Gastroesophageal sphincter (tissue), 4 donors: ENCODE measurements around the gene HLX. TPM values are rescaled to one million over a fixed set of nuclear protein-coding genes. Genes with fewer than 3 reads are reported as not detected.
A peak's percentile ranks its signal among the peaks of the same experiment; 100 is the strongest.

ENCODE experiments used
- ATAC-seq: fragments of 150-250 bp; one replicate; pipeline ENCODE4 v1.9.1; 2016; ENCODE audit warnings: mild to moderate bottlenecking, moderate library complexity
- H3K27ac ChIP-seq, 4 donors: fragments of 200-600 bp; sonication (generic) in 3 of 4; 1 replicate in 3 of 4; 2 replicates in 1 of 4; pipeline ENCODE4 v1.5.1; 2016 to 2019
- H3K27me3 ChIP-seq: fragments of 200-600 bp; sonication (generic); one replicate; pipeline ENCODE4 v1.5.1; 2019
- H3K36me3 ChIP-seq, 2 donors: fragments of 200-600 bp; sonication (generic); one replicate each; pipeline ENCODE4 v1.5.1; 2019; ENCODE audit warnings: control low read depth in 1 of 2
- H3K4me1 ChIP-seq, 3 donors: fragments of 200-600 bp; sonication (generic); 1 replicate in 2 of 3; 2 replicates in 1 of 3; pipeline ENCODE4 v1.5.1; 2016 to 2019; ENCODE audit warnings: control low read depth in 2 of 3
- H3K4me3 ChIP-seq, 2 donors: fragments of 200-600 bp; sonication (generic); one replicate each; pipeline ENCODE4 v1.5.1; 2019; ENCODE audit warnings: mild to moderate bottlenecking in 1 of 2, moderate library complexity in 1 of 2
- H3K9me3 ChIP-seq, 3 donors: fragments of 200-600 bp; sonication (generic); one replicate each; pipeline ENCODE4 v1.5.1; 2017 to 2019; ENCODE audit warnings: control low read depth in 2 of 3
- CTCF ChIP-seq, 4 experiments: fragments of 200-600 bp in 2 of 4; fragments of 450-650 bp in 2 of 4; sonication (generic) in 1 of 4; IDR thresholded peaks; one replicate each; pipeline ENCODE4 v1.5.1; 2017 to 2019; ENCODE audit warnings: antibody characterized with exemption in 4 of 4, mild to moderate bottlenecking in 2 of 4, moderate library complexity in 2 of 4
- EP300 ChIP-seq: sonication (generic); formaldehyde crosslinking; IDR thresholded peaks from one replicate; pipeline ENCODE4 v1.6.1; 2017; ENCODE audit warnings: antibody characterized with exemption, mild to moderate bottlenecking
- POLR2A ChIP-seq, 2 donors: fragments of 450-650 bp; IDR thresholded peaks; one replicate each; pipeline ENCODE4 v1.6.1; 2017; ENCODE audit warnings: antibody characterized with exemption in 2 of 2, mild to moderate bottlenecking in 2 of 2, moderate library complexity in 1 of 2
- POLR2AphosphoS5 ChIP-seq: sonication (generic); formaldehyde crosslinking; IDR thresholded peaks from one replicate; pipeline ENCODE4 v1.6.1; 2017; ENCODE audit warnings: antibody characterized with exemption
- WGBS, 2 donors: methylation state at CpG; one replicate each; pipeline ENCODE4 v1.1.5; 2018; ENCODE audit warnings: low coverage in 1 of 2; 5-methylcytosine and 5-hydroxymethylcytosine counted together
- total RNA-seq, 4 donors: library from RNA; depleted of rRNA; stranded (reverse); fragments of >200 nt; gene quantifications; one replicate each; pipeline ENCODE4 v1.1.0, GENCODE V29; 2016

Gene HLX
- total RNA-seq, 4 donors from 2014 or later: 7.1 to 18.1 (median 13.5) TPM

- Histone ChIP-seq H3K27me3 (peaks cover 77% of the 10 kb centered on the region), H3K9me3 (no peaks in the 10 kb centered on the region), H3K27ac (no peak overlapping the region), H3K36me3 (peaks cover 0 to 49% of the 10 kb centered on the region in 2 donors), H3K4me1 (peaks cover 0 to 35% (median 18%) of the 10 kb centered on the region in 3 donors), H3K4me3 (no peak overlapping the region)
- TF ChIP-seq POLR2A (IDR thresholded peaks at IDR 0.05): no peak
- no peak for TF ChIP-seq CTCF (IDR thresholded peaks at IDR 0.05)
- TF ChIP-seq POLR2AphosphoS5: no peak
- no peak for TF ChIP-seq EP300
- 88% methylated on average over 2 of the region's 3 CpGs; no CpG with 5 or more reads in 1 of the 2 donors for WGBS, 2 donors
- ATAC-seq: no peak
Observed at GRCh38 chr1:220885971-220886370, 6.7 kb downstream of the HLX start.

GRCh38 chr1:220886470-220887201, 7.4 kb downstream of the HLX start:
- H3K4me3 ChIP-seq: no peak overlapping the region
- peaks cover 81% of the 10 kb centered on the region for H3K27me3 ChIP-seq
- no peaks in the 10 kb centered on the region for H3K9me3 ChIP-seq
- 90 to 95% methylated on average over 6 to 13 of the region's 26 CpGs for WGBS, 2 donors
- TF ChIP-seq CTCF (IDR thresholded peaks at IDR 0.05) (no peak), EP300 (no peak), POLR2AphosphoS5 (no peak), POLR2A (IDR thresholded peaks at IDR 0.05) (no peak)
- ATAC-seq: no peak
- H3K4me1 ChIP-seq: peaks cover 0 to 36% (median 14%) of the 10 kb centered on the region in 3 donors
- H3K36me3 ChIP-seq: peaks cover 0 to 49% of the 10 kb centered on the region in 2 donors
- H3K27ac ChIP-seq: no peak overlapping the region

GRCh38 chr1:220887202-220887519, 7.9 kb downstream of the HLX start:
- TF ChIP-seq POLR2A (IDR thresholded peaks at IDR 0.05) (no peak), EP300 (no peak)
- peaks cover 0 to 36% (median 10%) of the 10 kb centered on the region in 3 donors for H3K4me1 ChIP-seq
- peak overlapping the region in 1 of 2 donors; percentile 28 for H3K4me3 ChIP-seq
- peaks cover 0 to 44% of the 10 kb centered on the region in 2 donors for H3K36me3 ChIP-seq
- H3K9me3 ChIP-seq: no peaks in the 10 kb centered on the region
- ATAC-seq: no peak
- H3K27me3 ChIP-seq: peaks cover 85% of the 10 kb centered on the region
- no peak overlapping the region for H3K27ac ChIP-seq
- WGBS, 2 donors: no CpG with 5 or more reads among the region's 11 CpGs

GRCh38 chr1:220887520-220888416, 8.5 kb downstream of the HLX start:
- WGBS, 2 donors: 12 to 21% methylated on average over 8 to 21 of the region's 48 CpGs
- peaks cover 89% of the 10 kb centered on the region for H3K27me3 ChIP-seq
- no peak for ATAC-seq

More at GRCh38 chr1:220887520-220888416, 8.5 kb downstream of the HLX start:
- Histone ChIP-seq H3K4me3 (peak overlapping the region in 1 of 2 donors; percentile 28), H3K27ac (no peak overlapping the region), H3K9me3 (no peaks in the 10 kb centered on the region), H3K36me3 (peaks cover 0 to 38% of the 10 kb centered on the region in 2 donors), H3K4me1 (peaks cover 0 to 30% (median 6%) of the 10 kb centered on the region in 3 donors)
- TF ChIP-seq POLR2A (IDR thresholded peaks at IDR 0.05): no peak
- no peak for TF ChIP-seq EP300
- TF ChIP-seq CTCF (IDR thresholded peaks at IDR 0.05): no peak
- TF ChIP-seq POLR2AphosphoS5: no peak
